Measurements from ENCODE around the gene TACO1.

The TACO1 gene

GRCh38 chr17:63609816-63610573, 9.3 kb downstream of the TACO1 start:
- no peak for TF ChIP-seq ZBTB7A (IDR thresholded peaks at IDR 0.05; ENCODE audit: low read depth)
- TF ChIP-seq TAF1 (IDR thresholded peaks at IDR 0.05; ENCODE audit: low read depth) = no peak
- TF ChIP-seq, protein P1, sequence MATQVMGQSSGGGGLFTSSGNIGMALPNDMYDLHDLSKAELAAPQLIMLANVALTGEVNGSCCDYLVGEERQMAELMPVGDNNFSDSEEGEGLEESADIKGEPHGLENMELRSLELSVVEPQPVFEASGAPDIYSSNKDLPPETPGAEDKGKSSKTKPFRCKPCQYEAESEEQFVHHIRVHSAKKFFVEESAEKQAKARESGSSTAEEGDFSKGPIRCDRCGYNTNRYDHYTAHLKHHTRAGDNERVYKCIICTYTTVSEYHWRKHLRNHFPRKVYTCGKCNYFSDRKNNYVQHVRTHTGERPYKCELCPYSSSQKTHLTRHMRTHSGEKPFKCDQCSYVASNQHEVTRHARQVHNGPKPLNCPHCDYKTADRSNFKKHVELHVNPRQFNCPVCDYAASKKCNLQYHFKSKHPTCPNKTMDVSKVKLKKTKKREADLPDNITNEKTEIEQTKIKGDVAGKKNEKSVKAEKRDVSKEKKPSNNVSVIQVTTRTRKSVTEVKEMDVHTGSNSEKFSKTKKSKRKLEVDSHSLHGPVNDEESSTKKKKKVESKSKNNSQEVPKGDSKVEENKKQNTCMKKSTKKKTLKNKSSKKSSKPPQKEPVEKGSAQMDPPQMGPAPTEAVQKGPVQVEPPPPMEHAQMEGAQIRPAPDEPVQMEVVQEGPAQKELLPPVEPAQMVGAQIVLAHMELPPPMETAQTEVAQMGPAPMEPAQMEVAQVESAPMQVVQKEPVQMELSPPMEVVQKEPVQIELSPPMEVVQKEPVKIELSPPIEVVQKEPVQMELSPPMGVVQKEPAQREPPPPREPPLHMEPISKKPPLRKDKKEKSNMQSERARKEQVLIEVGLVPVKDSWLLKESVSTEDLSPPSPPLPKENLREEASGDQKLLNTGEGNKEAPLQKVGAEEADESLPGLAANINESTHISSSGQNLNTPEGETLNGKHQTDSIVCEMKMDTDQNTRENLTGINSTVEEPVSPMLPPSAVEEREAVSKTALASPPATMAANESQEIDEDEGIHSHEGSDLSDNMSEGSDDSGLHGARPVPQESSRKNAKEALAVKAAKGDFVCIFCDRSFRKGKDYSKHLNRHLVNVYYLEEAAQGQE (IDR thresholded peaks at IDR 0.05; ENCODE audit: low read depth) = no peak
- no peak for TF ChIP-seq CREB1 (IDR thresholded peaks at IDR 0.05; ENCODE audit: low read depth)
- TF ChIP-seq TCF12 (IDR thresholded peaks at IDR 0.05; ENCODE audit: low read depth) = no peak
- TF ChIP-seq FOXM1 (IDR thresholded peaks at IDR 0.05; ENCODE audit: borderline replicate concordance, low read depth) = no peak
- no peak for TF ChIP-seq RAD21 (IDR thresholded peaks at IDR 0.05; ENCODE audit: low read depth)
- TF ChIP-seq TEAD4 (IDR thresholded peaks at IDR 0.05) = no peak
- TF ChIP-seq EGR1 (IDR thresholded peaks at IDR 0.05) = no peak
- no peak for TF ChIP-seq USF1 (IDR thresholded peaks at IDR 0.05)
- TF ChIP-seq CEBPB (IDR thresholded peaks at IDR 0.05) = no peak
- no peak for TF ChIP-seq EP300 (IDR thresholded peaks at IDR 0.05; ENCODE audit: borderline replicate concordance)
- TF ChIP-seq NFIC (IDR thresholded peaks at IDR 0.05) = no peak
- TF ChIP-seq, protein P2, sequence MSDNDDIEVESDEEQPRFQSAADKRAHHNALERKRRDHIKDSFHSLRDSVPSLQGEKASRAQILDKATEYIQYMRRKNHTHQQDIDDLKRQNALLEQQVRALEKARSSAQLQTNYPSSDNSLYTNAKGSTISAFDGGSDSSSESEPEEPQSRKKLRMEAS (IDR thresholded peaks at IDR 0.05) = no peak

- TF ChIP-seq YY1 (IDR thresholded peaks at IDR 0.05; ENCODE audit: low read depth) (no peak), TEAD4 (IDR thresholded peaks at IDR 0.05) (no peak), NFIC (IDR thresholded peaks at IDR 0.05) (no peak), EP300 (IDR thresholded peaks at IDR 0.05; ENCODE audit: borderline replicate concordance) (no peak), TCF12 (IDR thresholded peaks at IDR 0.05; ENCODE audit: low read depth) (no peak), TAF1 (IDR thresholded peaks at IDR 0.05; ENCODE audit: low read depth) (no peak), RAD21 (IDR thresholded peaks at IDR 0.05; ENCODE audit: low read depth) (no peak), EGR1 (IDR thresholded peaks at IDR 0.05) (no peak), CEBPB (IDR thresholded peaks at IDR 0.05) (no peak), FOXM1 (IDR thresholded peaks at IDR 0.05; ENCODE audit: borderline replicate concordance, low read depth) (no peak)
Measured at GRCh38 chr17:63610854-63611253, 10.2 kb downstream of the TACO1 start.

DNA sequence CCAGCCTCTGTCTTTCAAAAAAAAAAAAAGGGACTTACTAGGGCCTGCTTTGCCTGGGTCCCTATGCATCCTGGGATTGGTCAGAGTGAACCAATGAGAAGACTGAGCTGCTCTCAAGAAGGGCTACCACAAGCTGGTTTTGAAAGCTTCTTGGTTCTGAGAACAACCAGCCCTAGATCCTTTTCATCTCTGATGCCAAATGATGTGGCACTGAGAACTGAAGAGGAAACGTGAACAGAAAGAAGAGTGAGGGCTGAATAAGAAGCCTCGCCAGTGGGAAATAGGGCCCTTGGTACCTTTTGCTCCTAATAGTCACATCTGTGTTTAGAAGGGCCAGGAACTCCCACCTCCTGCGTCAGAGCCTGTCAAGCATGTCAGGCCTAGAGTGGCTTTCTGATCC, 10.7 kb downstream of the TACO1 start:
- TF ChIP-seq EP300 (IDR thresholded peaks at IDR 0.05; ENCODE audit: borderline replicate concordance) = no peak
- TF ChIP-seq, protein P1 (IDR thresholded peaks at IDR 0.05; ENCODE audit: low read depth) = no peak
- no peak for TF ChIP-seq TAF1 (IDR thresholded peaks at IDR 0.05; ENCODE audit: low read depth)
- no peak for TF ChIP-seq CEBPB (IDR thresholded peaks at IDR 0.05)

DNA sequence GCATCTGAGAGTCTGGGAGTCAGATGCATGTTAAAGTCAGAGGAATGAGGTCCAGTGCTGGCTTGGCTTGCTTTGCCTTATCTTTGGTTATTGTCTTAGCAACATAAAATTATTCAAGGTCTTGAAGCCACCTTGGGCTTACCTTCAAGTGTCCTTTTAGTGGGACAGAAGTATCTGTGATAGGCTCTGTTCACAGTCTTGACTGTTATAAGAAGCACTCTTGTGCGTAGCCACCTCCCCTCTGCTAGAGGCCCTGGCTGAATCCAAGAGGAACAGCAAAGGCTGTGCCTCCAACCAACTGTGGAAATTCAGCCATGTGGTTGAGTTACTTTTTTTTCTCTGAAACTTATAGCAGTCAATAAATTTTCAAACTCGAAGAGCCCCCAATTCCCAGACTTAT, 13.0 kb downstream of the TACO1 start:
- no peak for TF ChIP-seq USF1 (IDR thresholded peaks at IDR 0.05)
- no peak for TF ChIP-seq ZBTB7A (IDR thresholded peaks at IDR 0.05; ENCODE audit: low read depth)
- TF ChIP-seq TAF1 (IDR thresholded peaks at IDR 0.05; ENCODE audit: low read depth) = no peak
- TF ChIP-seq YY1 (IDR thresholded peaks at IDR 0.05; ENCODE audit: low read depth) = no peak
- TF ChIP-seq, protein P2 (IDR thresholded peaks at IDR 0.05) = no peak
- TF ChIP-seq, protein P1 (IDR thresholded peaks at IDR 0.05; ENCODE audit: low read depth) = no peak
- TF ChIP-seq TCF12 (IDR thresholded peaks at IDR 0.05; ENCODE audit: low read depth) = no peak
- TF ChIP-seq EP300 (IDR thresholded peaks at IDR 0.05; ENCODE audit: borderline replicate concordance) = no peak
- TF ChIP-seq NFIC (IDR thresholded peaks at IDR 0.05) = no peak
- TF ChIP-seq FOXM1 (IDR thresholded peaks at IDR 0.05; ENCODE audit: borderline replicate concordance, low read depth) = no peak
- TF ChIP-seq CEBPB (IDR thresholded peaks at IDR 0.05) = no peak
- TF ChIP-seq RAD21 (IDR thresholded peaks at IDR 0.05; ENCODE audit: low read depth) = no peak
- TF ChIP-seq CREB1 (IDR thresholded peaks at IDR 0.05; ENCODE audit: low read depth) = no peak
- TF ChIP-seq EGR1 (IDR thresholded peaks at IDR 0.05) = no peak
- TF ChIP-seq TEAD4 (IDR thresholded peaks at IDR 0.05) = no peak

All from Ishikawa (cell line).